Type B pancreatic cell (in vitro differentiated cells): Measurements from ENCODE around the gene ST6GALNAC3. TPM values are rescaled to one million over a fixed set of nuclear protein-coding genes. Genes with fewer than 3 reads are reported as not detected.

Experiments
- DNase-seq: peaks from one replicate; pipeline ENCODE4 v3.0.0; 2021; ENCODE audit warnings: mixed read lengths; ENCODE audit not compliant: unreplicated experiment; ENCODE audit errors: extremely low spot score
- H3K27ac Mint-ChIP-seq: 2 replicates; pipeline ENCODE4 v1.8.0; 2021; ENCODE audit warnings: mild to moderate bottlenecking, mixed read lengths
- H3K27me3 Mint-ChIP-seq: 2 replicates; pipeline ENCODE4 v1.8.0; 2021; ENCODE audit warnings: mixed read lengths
- H3K36me3 Mint-ChIP-seq: 2 replicates; pipeline ENCODE4 v1.8.0; 2021; ENCODE audit warnings: mixed read lengths
- H3K4me1 Mint-ChIP-seq: one replicate; pipeline ENCODE4 v1.8.0; 2021; ENCODE audit warnings: mixed read lengths; ENCODE audit not compliant: unreplicated experiment
- H3K4me3 Mint-ChIP-seq: 2 replicates; pipeline ENCODE4 v1.8.0; 2021; ENCODE audit warnings: mild to moderate bottlenecking, mixed read lengths
- H3K9me3 Mint-ChIP-seq: 2 replicates; pipeline ENCODE4 v1.8.0; 2021; ENCODE audit warnings: mixed read lengths
- total RNA-seq: library from RNA; stranded (reverse); gene quantifications from 2 replicates; pipeline ENCODE4 v1.2.1, GENCODE V29; 2021; ENCODE audit warnings: low replicate concordance
- TF ChIP-seq, protein P1 (sequence below): fragments of 200-600 bp; sonication (generic); conservative IDR thresholded peaks from 2 replicates; pipeline ENCODE4 v1.5.0; 2021; ENCODE audit warnings: antibody characterized with exemption, mild to moderate bottlenecking

The ST6GALNAC3 gene
- total RNA-seq, 1 donor from 2014 or later: 24.7 TPM

DNA sequence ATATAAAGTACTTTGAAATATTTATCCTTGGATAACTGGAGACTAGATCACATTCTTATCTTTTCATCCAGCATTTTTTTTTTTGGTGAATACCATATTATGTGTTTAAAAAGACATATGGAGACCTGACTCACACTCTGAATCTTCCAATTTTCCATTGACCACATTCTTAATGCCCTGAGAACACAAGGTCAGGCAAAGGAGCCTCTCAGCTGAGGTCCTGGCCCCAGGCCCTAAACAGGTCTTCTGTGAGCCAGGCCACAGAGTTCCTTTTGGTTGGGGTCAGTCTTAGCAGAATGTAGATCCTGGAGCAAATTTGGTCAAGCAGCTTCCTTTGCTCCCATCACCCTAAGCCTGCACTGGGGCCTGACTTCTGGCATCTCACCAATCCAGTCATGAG is 402.6 kb downstream of the ST6GALNAC3 start:
- Mint-ChIP-seq H3K36me3 (no peaks in the 10 kb centered on the region), H3K4me1 (peaks cover 8% of the 10 kb centered on the region), H3K27ac (no peak overlapping the region), H3K9me3 (no peaks in the 10 kb centered on the region), H3K27me3 (no peaks in the 10 kb centered on the region), H3K4me3 (no peak overlapping the region)
- no peak for DNase-seq
- TF ChIP-seq, protein P1, sequence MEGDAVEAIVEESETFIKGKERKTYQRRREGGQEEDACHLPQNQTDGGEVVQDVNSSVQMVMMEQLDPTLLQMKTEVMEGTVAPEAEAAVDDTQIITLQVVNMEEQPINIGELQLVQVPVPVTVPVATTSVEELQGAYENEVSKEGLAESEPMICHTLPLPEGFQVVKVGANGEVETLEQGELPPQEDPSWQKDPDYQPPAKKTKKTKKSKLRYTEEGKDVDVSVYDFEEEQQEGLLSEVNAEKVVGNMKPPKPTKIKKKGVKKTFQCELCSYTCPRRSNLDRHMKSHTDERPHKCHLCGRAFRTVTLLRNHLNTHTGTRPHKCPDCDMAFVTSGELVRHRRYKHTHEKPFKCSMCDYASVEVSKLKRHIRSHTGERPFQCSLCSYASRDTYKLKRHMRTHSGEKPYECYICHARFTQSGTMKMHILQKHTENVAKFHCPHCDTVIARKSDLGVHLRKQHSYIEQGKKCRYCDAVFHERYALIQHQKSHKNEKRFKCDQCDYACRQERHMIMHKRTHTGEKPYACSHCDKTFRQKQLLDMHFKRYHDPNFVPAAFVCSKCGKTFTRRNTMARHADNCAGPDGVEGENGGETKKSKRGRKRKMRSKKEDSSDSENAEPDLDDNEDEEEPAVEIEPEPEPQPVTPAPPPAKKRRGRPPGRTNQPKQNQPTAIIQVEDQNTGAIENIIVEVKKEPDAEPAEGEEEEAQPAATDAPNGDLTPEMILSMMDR: no peak

DNA sequence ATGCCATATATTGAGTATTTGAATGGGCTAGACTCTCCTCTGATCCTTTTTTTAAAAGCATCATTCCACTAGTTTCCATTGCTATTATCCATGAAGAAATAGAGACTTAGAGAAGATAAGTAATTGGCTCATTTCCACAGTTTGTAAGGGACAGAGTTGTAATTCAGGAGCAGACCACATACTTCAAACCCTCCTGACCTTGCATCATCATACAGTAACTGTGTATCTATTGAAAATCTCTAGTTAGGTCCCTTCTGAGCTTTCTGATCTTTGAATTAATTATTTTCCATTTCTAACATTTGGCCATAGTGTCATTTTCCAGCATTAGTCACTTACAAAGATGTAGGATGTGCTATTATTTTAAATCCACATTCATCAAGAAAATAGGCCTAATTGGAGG is 406.3 kb downstream of the ST6GALNAC3 start:
- TF ChIP-seq, protein P1: no peak
- Mint-ChIP-seq H3K4me1 (peaks cover 8% of the 10 kb centered on the region), H3K4me3 (no peak overlapping the region), H3K36me3 (no peaks in the 10 kb centered on the region), H3K27ac (no peak overlapping the region), H3K27me3 (no peaks in the 10 kb centered on the region), H3K9me3 (no peaks in the 10 kb centered on the region)
- no peak for DNase-seq

DNA sequence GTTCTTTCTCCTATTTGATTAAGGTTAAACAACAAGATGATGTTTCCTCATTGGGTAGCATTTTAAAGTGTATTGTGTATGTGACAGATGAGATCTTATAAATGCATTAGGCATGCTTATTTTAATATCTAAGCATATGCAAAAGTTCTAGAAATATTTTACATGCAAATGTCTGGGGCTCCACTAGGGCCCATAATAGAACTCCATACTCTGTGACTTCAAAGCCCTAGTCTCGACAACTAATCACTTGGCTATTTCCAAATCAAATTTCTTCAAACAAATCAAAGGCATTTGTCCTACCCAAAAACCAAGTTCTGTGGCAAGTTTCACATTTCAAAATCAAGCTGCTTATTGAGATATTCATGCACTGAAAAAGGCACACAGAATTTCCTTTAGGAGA is 407.1 kb downstream of the ST6GALNAC3 start:
- TF ChIP-seq, protein P1: no peak
- no peak for DNase-seq
- Mint-ChIP-seq H3K4me3 (no peak overlapping the region), H3K4me1 (peaks cover 8% of the 10 kb centered on the region), H3K27me3 (no peaks in the 10 kb centered on the region), H3K9me3 (no peaks in the 10 kb centered on the region), H3K27ac (no peak overlapping the region), H3K36me3 (no peaks in the 10 kb centered on the region)

DNA sequence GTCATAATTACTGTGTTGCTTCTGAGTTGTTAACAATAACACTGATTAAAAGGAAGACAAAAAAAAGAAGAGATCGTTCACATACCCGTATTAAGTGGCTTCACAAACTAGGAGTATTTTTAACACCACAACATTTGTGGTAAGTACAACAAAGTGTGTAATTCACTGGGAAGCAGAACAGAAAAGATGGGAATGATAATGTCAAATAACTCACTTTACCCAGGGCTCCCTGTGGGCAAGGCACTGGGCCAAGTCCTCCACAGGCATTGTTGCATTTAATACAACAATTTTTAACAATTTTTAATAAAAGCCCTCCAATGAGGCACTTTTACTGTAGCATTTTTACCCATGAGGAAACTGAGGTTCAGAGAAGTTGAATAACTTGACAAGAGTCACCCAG is 407.7 kb downstream of the ST6GALNAC3 start:
- Mint-ChIP-seq H3K27ac (no peak overlapping the region), H3K36me3 (no peaks in the 10 kb centered on the region), H3K4me1 (peaks cover 8% of the 10 kb centered on the region), H3K9me3 (no peaks in the 10 kb centered on the region), H3K27me3 (no peaks in the 10 kb centered on the region), H3K4me3 (no peak overlapping the region)
- TF ChIP-seq, protein P1: no peak
- DNase-seq: no peak

DNA sequence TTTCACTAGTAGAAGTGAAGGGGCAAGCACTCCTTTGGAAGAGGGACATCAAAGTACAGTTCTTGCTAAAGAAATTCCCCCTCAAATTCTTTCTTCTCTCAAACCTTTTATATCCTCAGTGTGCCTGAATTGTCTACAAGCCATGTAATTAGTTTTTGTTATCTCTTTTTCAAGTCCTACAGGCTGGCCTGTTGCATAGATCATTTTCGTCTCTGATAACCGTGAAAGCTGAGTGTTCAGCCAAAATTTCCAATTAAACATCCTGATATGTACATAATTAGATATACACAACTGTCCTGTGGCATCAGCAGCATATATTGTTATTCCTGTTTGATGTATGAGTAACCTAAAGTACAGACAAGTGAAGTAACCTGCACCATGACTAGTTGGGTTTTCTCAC is 417.2 kb downstream of the ST6GALNAC3 start:
- Mint-ChIP-seq H3K27me3 (no peaks in the 10 kb centered on the region), H3K9me3 (no peaks in the 10 kb centered on the region), H3K27ac (no peak overlapping the region), H3K36me3 (no peaks in the 10 kb centered on the region), H3K4me3 (no peak overlapping the region), H3K4me1 (no peaks in the 10 kb centered on the region)
- no peak for DNase-seq
- TF ChIP-seq, protein P1: no peak
